HepG2 (cell line): ENCODE data around the gene ZNF503. TPM values are rescaled to one million over a fixed set of nuclear protein-coding genes. Genes with fewer than 3 reads are reported as not detected.

Source experiments
- GABPA ChIP-seq, 2 experiments: IDR thresholded peaks; 2 replicates each; pipeline ENCODE4 v1.6.1; 2011 to 2016; ENCODE audit warnings: low read depth in 2 of 2, low read length in 1 of 2, missing biosample characterization in 1 of 2, missing genetic modification characterization in 1 of 2
- IRF2 ChIP-seq: IDR thresholded peaks from 2 replicates; pipeline ENCODE4 v1.6.1; 2018; ENCODE audit warnings: missing genetic modification reagents, missing compliant biosample characterization
- ISL2 ChIP-seq: sonication (generic); formaldehyde crosslinking; IDR thresholded peaks from 2 replicates; pipeline ENCODE4 v1.5.0; 2020; ENCODE audit warnings: missing genetic modification reagents
- LBX2 ChIP-seq: sonication (generic); formaldehyde crosslinking; IDR thresholded peaks from 2 replicates; pipeline ENCODE4 v1.5.0; 2020; ENCODE audit warnings: missing genetic modification reagents, mild to moderate bottlenecking, borderline replicate concordance
- MEF2D ChIP-seq: sonication (generic); formaldehyde crosslinking; IDR thresholded peaks from 2 replicates; pipeline ENCODE4 v1.5.1; 2020; ENCODE audit warnings: mild to moderate bottlenecking, missing genetic modification reagents
- MXD4 ChIP-seq: IDR thresholded peaks from 2 replicates; pipeline ENCODE4 v1.6.1; 2016; ENCODE audit warnings: mild to moderate bottlenecking, missing biosample characterization, missing genetic modification reagents
- NCOR1 ChIP-seq: fragments of 200-600 bp; sonication (generic); IDR thresholded peaks from 2 replicates; pipeline ENCODE4 v1.7.0; 2017; ENCODE audit warnings: antibody characterized with exemption, low read length, borderline replicate concordance
- NFRKB ChIP-seq: fragments of 450-650 bp; IDR thresholded peaks from 2 replicates; pipeline ENCODE4 v1.6.1; 2017
- NR2F6 ChIP-seq, 2 experiments: IDR thresholded peaks; 2 replicates each; pipeline ENCODE4 v1.6.1; 2016; ENCODE audit warnings: antibody characterized with exemption in 1 of 2, mild to moderate bottlenecking in 1 of 2
- RAD21 ChIP-seq: fragments of 450-650 bp; formaldehyde crosslinking; IDR thresholded peaks from 2 replicates; pipeline ENCODE4 v1.5.0; 2020; ENCODE audit warnings: mild to moderate bottlenecking
- SRSF1 ChIP-seq: fragments of 200-400 bp; formaldehyde crosslinking; optimal IDR thresholded peaks from 2 replicates; pipeline ENCODE3; 2017; ENCODE audit warnings: mild to moderate bottlenecking, low read depth, low read length, moderate library complexity
- STAT5B ChIP-seq: sonication (generic); formaldehyde crosslinking; IDR thresholded peaks from 2 replicates; pipeline ENCODE4 v1.4.0; 2020; ENCODE audit warnings: missing genetic modification reagents
- SUZ12 ChIP-seq: fragments of 150-350 bp; IDR thresholded peaks from 2 replicates; pipeline ENCODE4 v1.6.1; 2014; ENCODE audit warnings: low read depth, low read length
- ZFP90 ChIP-seq: sonication (generic); formaldehyde crosslinking; IDR thresholded peaks from 2 replicates; pipeline ENCODE4 v1.8.0; 2022; ENCODE audit warnings: missing genetic modification reagents, mild to moderate bottlenecking, inconsistent platforms, borderline replicate concordance
- ZHX1 ChIP-seq: sonication (generic); formaldehyde crosslinking; IDR thresholded peaks from 2 replicates; pipeline ENCODE4 v1.8.1; 2022; ENCODE audit warnings: low read depth, mild to moderate bottlenecking, missing genetic modification reagents
- ZNF180 ChIP-seq: sonication (generic); formaldehyde crosslinking; IDR thresholded peaks from 2 replicates; pipeline ENCODE4 v1.4.0; 2020; ENCODE audit warnings: low read depth, missing genetic modification reagents, borderline replicate concordance
- ZNF709 ChIP-seq: sonication (generic); formaldehyde crosslinking; IDR thresholded peaks from 2 replicates; pipeline ENCODE4 v1.5.0; 2020; ENCODE audit warnings: mild to moderate bottlenecking, missing genetic modification reagents
- ZNF83 ChIP-seq: sonication (generic); formaldehyde crosslinking; IDR thresholded peaks from 2 replicates; pipeline ENCODE4 v1.4.0; 2020; ENCODE audit warnings: missing genetic modification reagents, mild to moderate bottlenecking, borderline replicate concordance
- ZNF841 ChIP-seq: sonication (generic); formaldehyde crosslinking; IDR thresholded peaks from 2 replicates; pipeline ENCODE4 v1.8.1; 2023; ENCODE audit warnings: missing genetic modification reagents, borderline replicate concordance
- polyA plus RNA-seq, 8 experiments: library from polyadenylated mRNA; depleted of rRNA in 3 of 8; stranded (reverse) in 7 of 8; unstranded in 1 of 8; fragments of >200 nt; fragmentation: Illumina TruSeq in 4 of 8; extraction: Trizol in 4 of 8; gene quantifications; 2 replicates each; pipeline versions ENCODE4 v1.2.1 to v1.2.3, GENCODE V29; 2011 to 2016; ENCODE audit warnings: low read depth in 4 of 8, missing spikeins in 1 of 8, mixed read lengths in 1 of 8; ENCODE audit not compliant: insufficient read depth in 1 of 8
- total RNA-seq, 5 experiments: library from RNA; depleted of rRNA; stranded (reverse); fragments of >200 nt; fragmentation: Illumina TruSeq; extraction: Trizol; gene quantifications; 2 replicates each; pipeline ENCODE4 v1.2.3, GENCODE V29; 2016; ENCODE audit warnings: low read depth in 1 of 5

ZNF503 gene
- total and polyA plus RNA-seq, 2 of the 13 experiments (the other 11 are each of a cell fraction or from before 2014, with no cell fraction given), result 2.7 to 8.3 TPM

- no peak for TF ChIP-seq GABPA (IDR thresholded peaks at IDR 0.05; ENCODE audit: low read depth, low read length)
- no peak for TF ChIP-seq GABPA (CRISPR knock-in tag; IDR thresholded peaks at IDR 0.05; ENCODE audit: low read depth)
- TF ChIP-seq SRSF1, result peak; percentile 15
- TF ChIP-seq RAD21 (CRISPR knock-in tag), result 0 out of 2 replicates have a peak, but pooled peaks have one; percentile 7
- TF ChIP-seq IRF2, result no peak
- TF ChIP-seq NCOR1, result no peak
- no peak for TF ChIP-seq ZNF709
- no peak for TF ChIP-seq LBX2 (CRISPR knock-in tag)
- TF ChIP-seq ZNF841 (CRISPR knock-in tag), result no peak
- no peak for TF ChIP-seq ZFP90 (CRISPR knock-in tag)
- no peak for TF ChIP-seq NR2F6 (IDR thresholded peaks at IDR 0.05)
- no peak for TF ChIP-seq NR2F6 (CRISPR knock-in tag; IDR thresholded peaks at IDR 0.05)
- no peak for TF ChIP-seq MEF2D (CRISPR knock-in tag)
- TF ChIP-seq ISL2 (CRISPR knock-in tag), result no peak
- no peak for TF ChIP-seq NFRKB
- peak; percentile 21; the same call in 1 of the 2 replicates for TF ChIP-seq ZHX1 (CRISPR knock-in tag)
- no peak for TF ChIP-seq ZNF83 (CRISPR knock-in tag)
- no peak for TF ChIP-seq ZNF180 (CRISPR knock-in tag)
- no peak for TF ChIP-seq MXD4 (CRISPR knock-in tag)
- no peak for TF ChIP-seq STAT5B (CRISPR knock-in tag)
- no peak for TF ChIP-seq SUZ12
Observed at GRCh38 chr10:75395932-75396630, 5.5 kb downstream of the ZNF503 start (continued).
